ENCODE results near the gene LARGE2.

DNA sequence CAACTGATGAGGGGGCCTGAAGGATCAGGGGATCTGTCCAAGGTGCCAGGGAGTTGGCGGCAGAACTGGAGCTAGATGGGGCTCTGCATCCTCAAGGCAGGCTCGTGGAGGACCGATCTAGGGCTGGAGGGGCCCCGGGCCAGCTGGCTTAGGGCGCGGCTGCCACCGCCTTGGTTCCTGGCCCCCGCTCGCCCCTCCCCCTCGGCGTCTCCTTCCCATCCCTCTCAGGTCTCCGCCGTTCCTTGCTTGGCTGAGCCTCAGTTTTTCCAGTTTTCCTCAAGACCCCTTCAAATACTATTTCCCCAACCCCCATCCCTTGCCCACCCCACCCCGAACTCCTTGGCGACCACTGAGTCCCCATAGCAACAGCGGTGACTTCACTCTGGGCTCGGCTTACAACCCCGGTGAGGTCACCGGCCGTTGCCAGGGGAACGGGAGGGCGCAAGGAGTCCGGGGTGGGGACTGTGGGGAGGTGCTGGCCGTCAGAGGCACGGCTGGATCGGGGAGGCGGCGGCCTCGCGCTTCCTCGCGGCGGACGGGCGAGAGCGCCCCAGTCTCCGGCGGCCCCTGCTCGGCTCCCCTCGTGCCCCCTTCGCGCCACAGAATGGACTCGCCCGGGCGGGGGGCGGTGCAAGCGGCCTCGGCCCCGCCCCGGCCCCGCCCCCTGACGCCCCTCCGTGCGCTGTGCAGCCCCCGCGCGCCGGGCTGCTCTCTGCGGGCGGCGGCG, 22.8 kb upstream of the LARGE2 start:
- TF ChIP-seq, protein P1, sequence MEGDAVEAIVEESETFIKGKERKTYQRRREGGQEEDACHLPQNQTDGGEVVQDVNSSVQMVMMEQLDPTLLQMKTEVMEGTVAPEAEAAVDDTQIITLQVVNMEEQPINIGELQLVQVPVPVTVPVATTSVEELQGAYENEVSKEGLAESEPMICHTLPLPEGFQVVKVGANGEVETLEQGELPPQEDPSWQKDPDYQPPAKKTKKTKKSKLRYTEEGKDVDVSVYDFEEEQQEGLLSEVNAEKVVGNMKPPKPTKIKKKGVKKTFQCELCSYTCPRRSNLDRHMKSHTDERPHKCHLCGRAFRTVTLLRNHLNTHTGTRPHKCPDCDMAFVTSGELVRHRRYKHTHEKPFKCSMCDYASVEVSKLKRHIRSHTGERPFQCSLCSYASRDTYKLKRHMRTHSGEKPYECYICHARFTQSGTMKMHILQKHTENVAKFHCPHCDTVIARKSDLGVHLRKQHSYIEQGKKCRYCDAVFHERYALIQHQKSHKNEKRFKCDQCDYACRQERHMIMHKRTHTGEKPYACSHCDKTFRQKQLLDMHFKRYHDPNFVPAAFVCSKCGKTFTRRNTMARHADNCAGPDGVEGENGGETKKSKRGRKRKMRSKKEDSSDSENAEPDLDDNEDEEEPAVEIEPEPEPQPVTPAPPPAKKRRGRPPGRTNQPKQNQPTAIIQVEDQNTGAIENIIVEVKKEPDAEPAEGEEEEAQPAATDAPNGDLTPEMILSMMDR (conservative IDR thresholded peaks at IDR 0.05; ENCODE audit: low read depth in 2 of 2) = 0 out of 4 replicates have a peak, but pooled peaks of 1 of the 2 experiments have one; percentile 6
- TF ChIP-seq EZH2 (IDR thresholded peaks at IDR 0.05; ENCODE audit: low read depth, unreplicated experiment) = no peak
- no peak for TF ChIP-seq POLR2AphosphoS5 (IDR thresholded peaks at IDR 0.05; ENCODE audit: low read depth)
- TF ChIP-seq, protein P2, sequence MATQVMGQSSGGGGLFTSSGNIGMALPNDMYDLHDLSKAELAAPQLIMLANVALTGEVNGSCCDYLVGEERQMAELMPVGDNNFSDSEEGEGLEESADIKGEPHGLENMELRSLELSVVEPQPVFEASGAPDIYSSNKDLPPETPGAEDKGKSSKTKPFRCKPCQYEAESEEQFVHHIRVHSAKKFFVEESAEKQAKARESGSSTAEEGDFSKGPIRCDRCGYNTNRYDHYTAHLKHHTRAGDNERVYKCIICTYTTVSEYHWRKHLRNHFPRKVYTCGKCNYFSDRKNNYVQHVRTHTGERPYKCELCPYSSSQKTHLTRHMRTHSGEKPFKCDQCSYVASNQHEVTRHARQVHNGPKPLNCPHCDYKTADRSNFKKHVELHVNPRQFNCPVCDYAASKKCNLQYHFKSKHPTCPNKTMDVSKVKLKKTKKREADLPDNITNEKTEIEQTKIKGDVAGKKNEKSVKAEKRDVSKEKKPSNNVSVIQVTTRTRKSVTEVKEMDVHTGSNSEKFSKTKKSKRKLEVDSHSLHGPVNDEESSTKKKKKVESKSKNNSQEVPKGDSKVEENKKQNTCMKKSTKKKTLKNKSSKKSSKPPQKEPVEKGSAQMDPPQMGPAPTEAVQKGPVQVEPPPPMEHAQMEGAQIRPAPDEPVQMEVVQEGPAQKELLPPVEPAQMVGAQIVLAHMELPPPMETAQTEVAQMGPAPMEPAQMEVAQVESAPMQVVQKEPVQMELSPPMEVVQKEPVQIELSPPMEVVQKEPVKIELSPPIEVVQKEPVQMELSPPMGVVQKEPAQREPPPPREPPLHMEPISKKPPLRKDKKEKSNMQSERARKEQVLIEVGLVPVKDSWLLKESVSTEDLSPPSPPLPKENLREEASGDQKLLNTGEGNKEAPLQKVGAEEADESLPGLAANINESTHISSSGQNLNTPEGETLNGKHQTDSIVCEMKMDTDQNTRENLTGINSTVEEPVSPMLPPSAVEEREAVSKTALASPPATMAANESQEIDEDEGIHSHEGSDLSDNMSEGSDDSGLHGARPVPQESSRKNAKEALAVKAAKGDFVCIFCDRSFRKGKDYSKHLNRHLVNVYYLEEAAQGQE (IDR thresholded peaks at IDR 0.05; ENCODE audit: unreplicated experiment) = peak; percentile 90
- TF ChIP-seq, protein P3, sequence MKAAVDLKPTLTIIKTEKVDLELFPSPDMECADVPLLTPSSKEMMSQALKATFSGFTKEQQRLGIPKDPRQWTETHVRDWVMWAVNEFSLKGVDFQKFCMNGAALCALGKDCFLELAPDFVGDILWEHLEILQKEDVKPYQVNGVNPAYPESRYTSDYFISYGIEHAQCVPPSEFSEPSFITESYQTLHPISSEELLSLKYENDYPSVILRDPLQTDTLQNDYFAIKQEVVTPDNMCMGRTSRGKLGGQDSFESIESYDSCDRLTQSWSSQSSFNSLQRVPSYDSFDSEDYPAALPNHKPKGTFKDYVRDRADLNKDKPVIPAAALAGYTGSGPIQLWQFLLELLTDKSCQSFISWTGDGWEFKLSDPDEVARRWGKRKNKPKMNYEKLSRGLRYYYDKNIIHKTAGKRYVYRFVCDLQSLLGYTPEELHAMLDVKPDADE (IDR thresholded peaks at IDR 0.05) = no peak
- no peak for TF ChIP-seq EZH2phosphoT487 (IDR thresholded peaks at IDR 0.05; ENCODE audit: unreplicated experiment)
- TF ChIP-seq CREB1 (CRISPR knock-in tag; IDR thresholded peaks at IDR 0.05; ENCODE audit: low read depth) = peak; percentile 77
- TF ChIP-seq ZNF114 (CRISPR knock-in tag; IDR thresholded peaks at IDR 0.05) = no peak
- TF ChIP-seq JUNB (IDR thresholded peaks at IDR 0.05; ENCODE audit: unreplicated experiment) = no peak
- no peak for TF ChIP-seq ZNF331 (CRISPR knock-in tag; IDR thresholded peaks at IDR 0.05; ENCODE audit: low read depth)
- TF ChIP-seq STAT1 (IDR thresholded peaks at IDR 0.05; ENCODE audit: unreplicated experiment) = no peak
